GM06990 (cell line): ENCODE results near the gene COL18A1.

Source experiments
- DNase-seq: peaks from one replicate; pipeline ENCODE4 v3.0.0-alpha.2; 2011; ENCODE audit not compliant: insufficient read length; ENCODE audit errors: extremely low read depth
- H3K27me3 ChIP-seq: replicated peaks from 2 replicates; pipeline ENCODE4 v1.6.0; 2011; ENCODE audit warnings: low read length; ENCODE audit not compliant: control insufficient read depth, insufficient read depth
- H3K36me3 ChIP-seq: 2 replicates; pipeline ENCODE4 v1.5.1; 2011; ENCODE audit warnings: low read length; ENCODE audit not compliant: control insufficient read depth, insufficient read depth
- H3K4me3 ChIP-seq: replicated peaks from 2 replicates; pipeline ENCODE4 v1.5.1; 2011; ENCODE audit warnings: low read depth, mild to moderate bottlenecking, control low read depth, low read length
- TF ChIP-seq, protein P1 (sequence below): IDR thresholded peaks from 2 replicates; pipeline ENCODE4 v1.5.1; 2011; ENCODE audit warnings: low read length, control low read depth, mild to moderate bottlenecking, inconsistent platforms; ENCODE audit not compliant: insufficient read depth, poor library complexity, severe bottlenecking

COL18A1 gene

DNA sequence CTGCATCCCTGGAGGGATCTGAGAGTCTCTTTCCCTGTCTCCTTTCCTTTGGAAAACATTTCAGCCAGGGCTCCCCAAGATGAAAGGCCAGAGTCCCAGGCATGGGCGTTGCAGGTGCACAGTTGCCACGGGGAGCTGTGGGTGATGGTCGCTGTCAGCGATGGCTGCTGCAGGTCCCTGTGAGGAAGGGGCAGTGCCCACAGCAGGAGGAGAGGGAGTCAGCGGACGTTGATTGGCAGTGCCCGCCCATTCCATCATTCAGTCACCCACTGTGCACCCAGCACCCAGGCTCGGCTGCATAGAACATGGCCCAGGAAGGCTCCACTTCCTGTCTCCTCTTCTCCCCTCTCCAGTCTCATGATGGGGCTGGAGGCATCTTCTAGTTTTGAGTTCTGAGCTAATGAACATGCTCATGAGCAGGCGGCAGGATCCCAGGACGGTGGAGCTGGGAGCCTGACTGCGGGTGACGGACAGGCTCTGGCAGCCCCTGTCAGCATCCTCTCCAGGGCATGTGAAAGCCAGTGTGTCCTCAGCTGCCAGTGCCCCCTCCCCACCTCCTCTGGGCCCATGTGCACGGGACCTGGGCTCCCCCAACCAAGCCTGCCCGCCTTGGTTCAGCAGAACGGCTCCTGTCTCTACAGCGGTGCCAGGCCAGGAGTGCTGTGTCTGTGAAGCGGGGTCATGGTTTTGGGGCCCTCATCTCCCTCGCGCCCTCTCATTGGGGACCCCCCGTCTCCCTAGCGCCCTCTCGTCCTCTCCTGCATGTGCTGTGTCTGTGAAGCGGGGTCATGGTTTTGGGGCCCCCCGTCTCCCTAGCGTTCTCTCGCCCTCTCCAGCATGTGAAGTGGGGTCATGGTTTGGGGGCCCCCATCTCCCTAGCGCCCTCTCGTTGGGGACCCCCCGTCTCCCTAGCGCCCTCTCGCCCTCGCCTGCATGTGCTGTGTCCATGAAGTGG, 24.5 kb downstream of the COL18A1 start:
- H3K27me3 ChIP-seq: no peaks in the 10 kb centered on the region; the same call in 1 of the 2 replicates
- TF ChIP-seq, protein P1, sequence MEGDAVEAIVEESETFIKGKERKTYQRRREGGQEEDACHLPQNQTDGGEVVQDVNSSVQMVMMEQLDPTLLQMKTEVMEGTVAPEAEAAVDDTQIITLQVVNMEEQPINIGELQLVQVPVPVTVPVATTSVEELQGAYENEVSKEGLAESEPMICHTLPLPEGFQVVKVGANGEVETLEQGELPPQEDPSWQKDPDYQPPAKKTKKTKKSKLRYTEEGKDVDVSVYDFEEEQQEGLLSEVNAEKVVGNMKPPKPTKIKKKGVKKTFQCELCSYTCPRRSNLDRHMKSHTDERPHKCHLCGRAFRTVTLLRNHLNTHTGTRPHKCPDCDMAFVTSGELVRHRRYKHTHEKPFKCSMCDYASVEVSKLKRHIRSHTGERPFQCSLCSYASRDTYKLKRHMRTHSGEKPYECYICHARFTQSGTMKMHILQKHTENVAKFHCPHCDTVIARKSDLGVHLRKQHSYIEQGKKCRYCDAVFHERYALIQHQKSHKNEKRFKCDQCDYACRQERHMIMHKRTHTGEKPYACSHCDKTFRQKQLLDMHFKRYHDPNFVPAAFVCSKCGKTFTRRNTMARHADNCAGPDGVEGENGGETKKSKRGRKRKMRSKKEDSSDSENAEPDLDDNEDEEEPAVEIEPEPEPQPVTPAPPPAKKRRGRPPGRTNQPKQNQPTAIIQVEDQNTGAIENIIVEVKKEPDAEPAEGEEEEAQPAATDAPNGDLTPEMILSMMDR: no peak
- no peaks in the 10 kb centered on the region for H3K36me3 ChIP-seq
- H3K4me3 ChIP-seq: no peak overlapping the region
- no peak for DNase-seq

DNA sequence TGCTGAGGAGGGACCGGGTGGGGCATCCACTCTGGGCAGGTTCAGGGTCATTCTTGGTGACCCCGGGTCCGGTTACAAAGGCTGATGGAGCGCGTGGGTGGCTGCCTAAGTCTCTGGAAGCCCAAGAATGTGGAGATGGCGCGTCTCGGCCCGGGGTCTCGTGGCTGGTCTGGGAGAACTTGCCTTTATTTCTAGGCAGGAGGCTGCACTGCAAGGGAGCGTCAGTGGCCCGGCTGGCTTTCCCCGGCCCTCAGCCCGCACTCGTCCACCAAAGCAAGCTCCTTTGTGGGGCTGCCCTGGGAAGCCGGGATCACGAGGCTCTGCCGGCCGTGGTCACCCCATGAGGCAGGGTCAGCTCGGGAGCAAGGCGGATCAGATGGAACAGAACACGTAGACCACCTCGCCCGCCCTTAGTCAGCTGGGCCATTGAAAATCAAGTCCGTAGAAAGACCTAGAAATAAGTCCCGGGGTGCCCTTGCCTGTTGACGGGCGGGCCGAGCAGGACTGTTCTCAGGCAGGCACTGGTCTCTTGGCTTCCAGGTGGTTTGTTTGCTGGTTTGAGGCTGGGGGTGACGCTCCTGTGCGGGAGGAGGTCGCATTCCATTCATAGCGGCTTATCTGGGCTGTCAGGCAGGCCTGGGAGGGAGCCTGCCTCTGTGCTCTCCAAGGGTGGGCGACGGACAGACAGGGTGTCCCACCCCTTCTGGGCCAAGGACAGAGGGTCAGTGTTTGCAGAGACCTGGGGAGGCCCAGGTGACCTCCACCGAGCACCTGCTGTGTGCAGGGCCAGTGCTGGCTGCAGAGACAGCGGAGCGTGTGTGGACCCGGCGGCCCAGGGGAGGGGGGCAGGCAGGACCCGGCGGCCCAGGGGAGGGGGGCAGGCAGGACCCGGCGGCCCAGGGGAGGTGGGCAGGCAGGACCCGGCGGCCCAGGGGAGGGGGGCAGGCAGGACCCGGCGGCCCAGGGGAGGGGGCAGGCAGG, 25.8 kb downstream of the COL18A1 start:
- no peak for DNase-seq
- Histone ChIP-seq H3K4me3 (no peak overlapping the region), H3K27me3 (no peaks in the 10 kb centered on the region), H3K36me3 (no peaks in the 10 kb centered on the region)
- TF ChIP-seq, protein P1: no peak

DNA sequence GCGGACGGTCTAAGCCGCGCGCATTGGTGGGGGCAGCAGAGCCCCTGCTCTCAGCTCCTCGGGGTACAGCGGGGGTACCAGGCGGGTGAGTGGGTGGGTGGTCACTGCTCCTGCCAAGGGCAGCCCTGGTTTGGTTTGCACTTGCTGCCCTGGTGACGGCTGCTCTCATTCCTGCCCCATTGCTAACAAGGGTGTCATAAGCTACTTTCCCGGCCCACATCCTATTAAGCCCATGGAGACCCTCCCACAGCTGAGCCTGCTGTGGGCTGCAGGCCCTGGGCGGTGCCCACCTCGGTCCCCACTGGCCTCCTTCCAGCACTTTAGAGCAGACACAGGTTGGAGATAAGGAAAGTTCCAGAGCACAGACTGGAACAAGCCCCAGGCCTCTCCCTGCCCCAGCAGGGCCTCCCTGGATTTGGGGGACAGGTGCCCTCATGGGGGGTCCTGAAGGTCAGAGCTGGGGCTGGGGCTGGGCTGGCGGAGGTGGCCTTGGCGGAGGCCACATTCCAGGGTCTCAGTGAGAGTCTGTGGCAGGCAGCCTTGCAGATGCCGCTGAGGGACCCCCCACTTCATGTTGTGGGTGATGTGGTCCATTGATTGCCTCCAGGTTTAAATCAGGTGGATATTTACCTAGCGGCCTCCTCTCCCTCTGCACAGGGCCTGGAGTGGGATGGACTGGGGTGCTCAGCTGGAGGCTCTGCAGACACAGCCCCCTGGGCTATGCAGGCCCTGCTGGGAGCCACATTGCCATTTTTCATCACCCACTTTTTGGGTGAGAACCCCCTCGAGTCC, 27.0 kb downstream of the COL18A1 start:
- no peaks in the 10 kb centered on the region for H3K36me3 ChIP-seq
- H3K4me3 ChIP-seq: no peak overlapping the region
- H3K27me3 ChIP-seq: no peaks in the 10 kb centered on the region
- no peak for DNase-seq
- TF ChIP-seq, protein P1: no peak

DNA sequence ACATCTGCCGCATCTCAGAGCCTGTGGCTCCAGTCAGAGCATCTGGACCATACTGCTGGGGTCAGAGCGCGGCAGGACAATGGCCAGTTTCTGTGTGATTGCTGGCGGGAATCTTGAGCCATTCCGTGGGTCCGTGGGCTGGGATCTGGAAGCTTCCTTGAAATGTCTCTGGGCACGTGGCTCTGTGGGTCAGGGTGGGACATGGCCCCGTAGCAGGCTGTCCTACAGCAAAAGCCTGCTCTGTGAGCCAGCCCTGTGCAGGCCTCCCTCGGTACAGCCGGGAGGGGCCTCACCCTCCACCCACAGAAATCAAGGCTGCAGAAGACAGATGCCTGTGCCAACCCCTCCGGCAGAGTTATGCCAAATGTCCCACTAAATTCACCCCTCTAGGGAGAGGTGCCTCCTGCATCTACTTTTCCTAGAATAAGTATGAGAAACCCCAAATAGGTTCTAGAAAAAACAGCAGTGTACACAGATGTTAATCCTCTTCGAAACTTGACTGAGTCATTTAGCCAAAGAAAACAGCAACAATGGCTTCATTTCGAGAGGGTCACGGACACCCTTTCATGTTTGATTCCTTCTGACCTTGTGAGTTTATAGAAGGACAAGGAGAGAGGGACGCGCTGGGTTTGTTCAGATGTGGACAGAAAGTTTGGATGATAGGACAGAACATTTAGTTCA, 27.8 kb downstream of the COL18A1 start:
- TF ChIP-seq, protein P1: no peak
- H3K27me3 ChIP-seq: no peaks in the 10 kb centered on the region
- H3K36me3 ChIP-seq: no peaks in the 10 kb centered on the region
- H3K4me3 ChIP-seq: no peak overlapping the region
- no peak for DNase-seq

DNA sequence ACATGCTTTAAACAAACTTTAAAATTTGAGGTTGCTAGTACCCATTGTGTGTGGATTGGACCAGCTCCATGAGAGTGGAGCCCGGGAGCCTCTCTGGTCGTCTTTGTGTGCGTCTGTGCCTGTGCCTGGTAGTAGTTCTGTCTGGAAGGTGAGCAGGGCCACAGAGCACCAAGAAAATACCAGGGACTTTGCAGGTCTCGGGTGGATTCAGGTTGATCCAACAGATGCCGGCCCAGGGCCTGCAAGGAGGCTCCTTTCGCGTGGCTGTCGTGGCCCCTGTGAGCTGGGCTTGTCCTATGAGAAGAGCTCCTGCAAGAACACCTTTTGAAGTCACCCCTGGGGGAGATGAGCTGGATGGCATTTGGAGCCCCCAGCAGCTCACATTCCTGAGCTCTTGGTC, 28.3 kb downstream of the COL18A1 start:
- DNase-seq: no peak
- H3K27me3 ChIP-seq: no peaks in the 10 kb centered on the region

More for the DNA sequence above, 28.3 kb downstream of the COL18A1 start:
- H3K4me3 ChIP-seq: no peak overlapping the region
- H3K36me3 ChIP-seq: no peaks in the 10 kb centered on the region
- TF ChIP-seq, protein P1: no peak
